Smooth muscle cell (in vitro differentiated cells): ENCODE measurements around the gene ZNF664. TPM values are rescaled to one million over a fixed set of nuclear protein-coding genes. Genes with fewer than 3 reads are reported as not detected.

ENCODE experiments used
- DNase-seq: peaks from one replicate; lab custom pipeline; 2025; ENCODE audit not compliant: unreplicated experiment; lab: John Stamatoyannopoulos, UW
- H2AFZ ChIP-seq: fragments of 200-600 bp; sonication (generic); 2 replicates; pipeline ENCODE4 v1.6.0; 2016; ENCODE audit warnings: antibody characterized with exemption, low read depth, mild to moderate bottlenecking
- H3F3A ChIP-seq: fragments of 200-600 bp; sonication (generic); 2 replicates; pipeline ENCODE4 v1.6.0; 2017; ENCODE audit warnings: antibody characterized with exemption, low read depth
- H3K27ac ChIP-seq: fragments of 200-600 bp; sonication (generic); 2 replicates; pipeline ENCODE4 v1.5.1; 2016; ENCODE audit warnings: low read depth, mild to moderate bottlenecking
- H3K27me3 ChIP-seq: fragments of 200-600 bp; sonication (generic); 2 replicates; pipeline ENCODE4 v1.6.1; 2016; ENCODE audit warnings: low read depth, mild to moderate bottlenecking
- H3K36me3 ChIP-seq: fragments of 200-600 bp; sonication (generic); 2 replicates; pipeline ENCODE4 v1.5.1; 2016; ENCODE audit warnings: low read depth
- H3K4me1 ChIP-seq: fragments of 200-600 bp; sonication (generic); 2 replicates; pipeline ENCODE4 v1.5.1; 2016; ENCODE audit warnings: low read depth
- H3K4me2 ChIP-seq: fragments of 200-600 bp; sonication (generic); 2 replicates; pipeline ENCODE4 v1.6.0; 2016; ENCODE audit warnings: mild to moderate bottlenecking
- H3K4me3 ChIP-seq: fragments of 200-600 bp; sonication (generic); 2 replicates; pipeline ENCODE4 v1.5.1; 2016; ENCODE audit warnings: mild to moderate bottlenecking
- H3K79me2 ChIP-seq: fragments of 200-600 bp; sonication (generic); 2 replicates; pipeline ENCODE4 v1.6.0; 2016; ENCODE audit warnings: low read depth, mild to moderate bottlenecking
- H3K9ac ChIP-seq: fragments of 200-600 bp; sonication (generic); 2 replicates; pipeline ENCODE4 v1.6.0; 2016; ENCODE audit warnings: low read depth
- H3K9me3 ChIP-seq: fragments of 200-600 bp; sonication (generic); replicated peaks from 2 replicates; pipeline ENCODE4 v1.5.1; 2016; ENCODE audit warnings: low read depth
- H4K20me1 ChIP-seq: fragments of 200-600 bp; sonication (generic); 2 replicates; pipeline ENCODE4 v1.6.0; 2016; ENCODE audit warnings: low read depth
- CTCF ChIP-seq: fragments of 200-600 bp; sonication (generic); IDR thresholded peaks from 2 replicates; pipeline ENCODE4 v1.5.1; 2017; ENCODE audit warnings: borderline replicate concordance, mild to moderate bottlenecking, antibody characterized with exemption; ENCODE audit not compliant: insufficient read depth, poor library complexity, severe bottlenecking
- WGBS: methylation state at CpG from one replicate; pipeline ENCODE4 v1.1.7; 2016; ENCODE audit warnings: low lambda C conversion rate; 5-methylcytosine and 5-hydroxymethylcytosine counted together
- polyA plus RNA-seq: library from polyadenylated mRNA; unstranded; fragments of >200 nt; fragmentation: Nextera tagmentation; extraction: Ambion mirVana; gene quantifications from 2 replicates; pipeline ENCODE4 v1.2.1, GENCODE V29; 2016
- total RNA-seq: library from RNA; depleted of rRNA; stranded (reverse); fragments of >200 nt; gene quantifications from 2 replicates; pipeline ENCODE4 v1.2.3, GENCODE V29; 2014

The ZNF664 gene
- total and polyA plus RNA-seq, 2 experiments from 2014 or later: 6.4 to 47.7 TPM

GRCh38 chr12:124030008-124030407, 57.0 kb downstream of the ZNF664 start:
- peak overlapping the region; percentile 66 for H3K9ac ChIP-seq
- no peak overlapping the region for H2AFZ ChIP-seq
- WGBS: 61% methylated on average over 12 of the region's 12 CpGs
- no peak overlapping the region for H3K4me3 ChIP-seq
- TF ChIP-seq CTCF: no peak
- DNase-seq: no peak
- peak overlapping the region; percentile 96 for H3K27ac ChIP-seq
- peaks cover 12% of the 10 kb centered on the region for H3K4me1 ChIP-seq
- H3K9me3 ChIP-seq: no peaks in the 10 kb centered on the region
- no peaks in the 10 kb centered on the region for H3K27me3 ChIP-seq
- no peaks in the 10 kb centered on the region for H4K20me1 ChIP-seq
- H3K4me2 ChIP-seq: peak overlapping the region; percentile 82
- peaks cover 16% of the 10 kb centered on the region for H3F3A ChIP-seq
- H3K79me2 ChIP-seq: no peaks in the 10 kb centered on the region
- H3K36me3 ChIP-seq: no peaks in the 10 kb centered on the region

DNA sequence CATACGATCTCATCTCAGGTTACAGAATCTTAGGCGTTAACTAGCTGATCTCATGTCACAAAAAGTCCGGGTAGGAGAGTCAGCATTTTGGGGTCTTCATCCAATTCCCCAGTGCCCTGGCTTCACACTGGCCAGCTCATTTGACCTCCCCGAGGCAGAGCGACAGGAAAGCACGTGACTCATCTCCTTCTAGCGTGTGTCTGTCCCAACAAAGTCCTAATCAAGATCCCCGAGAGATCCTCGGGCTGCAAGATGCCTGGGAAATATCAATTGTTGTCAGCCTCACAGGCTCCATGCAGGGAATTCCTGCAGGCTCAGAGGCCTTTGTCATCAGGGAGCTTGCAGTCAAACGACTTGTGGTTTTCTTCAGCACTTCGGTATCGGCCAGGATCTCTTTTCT, 57.5 kb downstream of the ZNF664 start:
- Histone ChIP-seq H3K4me3 (peak overlapping the region; percentile 21), H3K27ac (peak overlapping the region; percentile 96), H4K20me1 (no peaks in the 10 kb centered on the region), H3F3A (peaks cover 16% of the 10 kb centered on the region), H3K4me1 (peaks cover 12% of the 10 kb centered on the region), H2AFZ (no peak overlapping the region), H3K9me3 (no peaks in the 10 kb centered on the region), H3K27me3 (no peaks in the 10 kb centered on the region), H3K9ac (peak overlapping the region; percentile 66), H3K4me2 (peak overlapping the region; percentile 82), H3K36me3 (no peaks in the 10 kb centered on the region), H3K79me2 (no peaks in the 10 kb centered on the region)
- WGBS: 2% methylated on average over 12 of the region's 12 CpGs
- DNase-seq: peak; percentile 22
- TF ChIP-seq CTCF: no peak

GRCh38 chr12:124031058-124031457, 58.0 kb downstream of the ZNF664 start:
- H3K79me2 ChIP-seq: no peaks in the 10 kb centered on the region
- H3K4me1 ChIP-seq: peaks cover 14% of the 10 kb centered on the region
- H3F3A ChIP-seq: peaks cover 16% of the 10 kb centered on the region
- no peak for TF ChIP-seq CTCF
- no peaks in the 10 kb centered on the region for H3K9me3 ChIP-seq
- H2AFZ ChIP-seq: no peak overlapping the region
- no peaks in the 10 kb centered on the region for H4K20me1 ChIP-seq
- H3K36me3 ChIP-seq: no peaks in the 10 kb centered on the region
- no peaks in the 10 kb centered on the region for H3K27me3 ChIP-seq
- no peak for DNase-seq
- H3K4me3 ChIP-seq: peak overlapping the region; percentile 21
- H3K9ac ChIP-seq: peak overlapping the region; percentile 63
- H3K4me2 ChIP-seq: peak overlapping the region; percentile 82
- WGBS: 29% methylated on average over 5 of the region's 5 CpGs
- H3K27ac ChIP-seq: peak overlapping the region; percentile 96

DNA sequence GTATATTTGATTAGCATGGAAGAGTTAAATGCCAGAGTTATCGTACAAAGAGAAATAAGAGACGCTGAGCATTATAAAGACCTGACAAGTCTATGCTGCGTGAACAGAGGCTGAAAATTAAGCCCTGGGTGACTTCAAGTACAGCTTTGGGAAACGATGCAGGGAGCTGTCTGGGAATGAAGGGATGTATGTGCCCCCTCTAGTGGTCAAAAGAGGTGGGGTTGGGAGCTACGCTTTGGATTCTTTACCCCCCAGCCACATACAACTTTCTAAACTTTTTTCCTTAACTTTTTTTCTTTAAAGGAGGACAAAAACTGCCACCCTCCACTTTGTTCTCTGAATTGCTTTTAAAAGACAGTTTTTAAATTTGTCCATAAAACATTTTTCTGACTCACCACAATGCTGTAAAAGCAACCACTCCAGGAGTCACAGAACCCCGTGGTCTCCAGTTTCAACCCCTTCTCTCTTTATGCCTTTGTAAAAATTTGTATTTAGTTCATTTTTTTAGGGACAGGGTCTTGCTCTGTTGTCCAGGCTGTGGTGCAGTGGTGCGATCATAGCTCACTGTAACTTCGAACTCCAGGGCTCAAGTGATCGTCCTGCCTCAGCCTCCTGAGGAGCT, 59.4 kb downstream of the ZNF664 start:
- Histone ChIP-seq H3K36me3 (no peaks in the 10 kb centered on the region), H2AFZ (no peak overlapping the region), H3K4me1 (peaks cover 16% of the 10 kb centered on the region), H3F3A (peaks cover 10% of the 10 kb centered on the region), H3K27me3 (no peaks in the 10 kb centered on the region), H4K20me1 (no peaks in the 10 kb centered on the region), H3K79me2 (no peaks in the 10 kb centered on the region), H3K4me2 (no peak overlapping the region), H3K27ac (peak overlapping the region; percentile 96), H3K9ac (no peak overlapping the region), H3K4me3 (no peak overlapping the region), H3K9me3 (no peaks in the 10 kb centered on the region)
- DNase-seq: no peak
- 49% methylated on average over 9 of the region's 9 CpGs for WGBS
- peak; percentile 81 for TF ChIP-seq CTCF
